ENCODE measurements around the gene KIF3C. TPM values are rescaled to one million over a fixed set of nuclear protein-coding genes. Genes with fewer than 3 reads are reported as not detected.

KIF3C gene
- total and polyA plus RNA-seq, 2 of the 8 experiments (the other 6 are each of a cell fraction or from before 2014, with no cell fraction given), result 13.4 to 58.1 TPM

- H3K4ac ChIP-seq (replicated peaks; ENCODE audit: insufficient read length, low read depth, low read length), result no peak overlapping the region
- no peaks in the 10 kb centered on the region for H3K79me2 ChIP-seq (ENCODE audit: control insufficient read depth in 1 of 2, insufficient read depth in 2 of 2, low read length in 2 of 2)
- DNase-seq (ENCODE audit: low read depth in 1 of 2, low spot score in 2 of 2) (no peak), FAIRE-seq (no peak)
- H4K91ac ChIP-seq (replicated peaks; ENCODE audit: insufficient read length, low read length), result no peak overlapping the region
- H2AK5ac ChIP-seq (ENCODE audit: low read depth, low read length), result no peak overlapping the region
- no peak overlapping the region for H2BK5ac ChIP-seq (ENCODE audit: low read depth, low read length)
- ChIA-PET CTCF (ENCODE audit: partially characterized antibody) (no interaction called here), POLR2A (ENCODE audit: partially characterized antibody) (interaction anchor here (0.7 to 1.2 kb wide), 2 partner anchors 47 to 147 kb away, joined by 3 to 4 read pairs; no protein-coding TSS in a partner anchor)
- H3K23me2 ChIP-seq (ENCODE audit: low read depth, low read length), result no peaks in the 10 kb centered on the region
- H2BK20ac ChIP-seq (ENCODE audit: low read length), result no peak overlapping the region
- no peak overlapping the region for H3K56ac ChIP-seq (replicated peaks; ENCODE audit: insufficient read length, low read depth, low read length)
- no peak overlapping the region for H3K9ac ChIP-seq (replicated peaks in 1 of 4; ENCODE audit: extremely low read depth in 1 of 4, low read depth in 3 of 4, low read length in 3 of 4)
- H3K4me3 ChIP-seq (ENCODE audit: extremely low read depth in 1 of 4, insufficient read depth in 2 of 4, low read depth in 3 of 4, low read length in 4 of 4), result no peak overlapping the region
- no peak overlapping the region for H2BK15ac ChIP-seq (ENCODE audit: low read length)
- no peak overlapping the region for H2BK120ac ChIP-seq (replicated peaks; ENCODE audit: low read depth, low read length)
- no peak overlapping the region for H3K18ac ChIP-seq (ENCODE audit: extremely low read depth, low read length)
- H4K20me1 ChIP-seq (replicated peaks in 1 of 2; ENCODE audit: control insufficient read depth in 1 of 2, insufficient read depth in 2 of 2, low read length in 2 of 2), result no peaks in the 10 kb centered on the region
- no peak overlapping the region for H3K4me2 ChIP-seq (ENCODE audit: insufficient read depth in 1 of 2, low read depth in 2 of 2, low read length in 2 of 2)
- H2BK12ac ChIP-seq (ENCODE audit: low read depth, low read length), result no peak overlapping the region
- 88% methylated on average over 5 of the region's 5 CpGs; no CpG with 5 or more reads in 1 of the 2 experiments for WGBS, 2 experiments (ENCODE audit: extremely low coverage in 1 of 2, insufficient coverage in 1 of 2, insufficient read length in 1 of 2, insufficient replicate concordance in 2 of 2, low coverage in 1 of 2, low lambda C conversion rate in 2 of 2, missing lambda C conversion rate in 1 of 2)
- H3K9me3 ChIP-seq (ENCODE audit: insufficient read depth in 2 of 2, low read depth in 1 of 2, low read length in 1 of 2), result no peaks in the 10 kb centered on the region
- H3K27me3 ChIP-seq (replicated peaks in 1 of 4; ENCODE audit: control insufficient read depth in 3 of 4, extremely low read depth in 1 of 4, insufficient read depth in 3 of 4, low read length in 3 of 4), result no peaks in the 10 kb centered on the region
- no peak overlapping the region for H3K14ac ChIP-seq (ENCODE audit: insufficient read length)
- H3K4me1 ChIP-seq (replicated peaks in 1 of 4; ENCODE audit: control insufficient read depth in 3 of 4, insufficient read depth in 4 of 4, low read length in 3 of 4), result no peaks in the 10 kb centered on the region
- no peak overlapping the region for H3K23ac ChIP-seq (ENCODE audit: insufficient read length)
- no peak overlapping the region for H4K8ac ChIP-seq (ENCODE audit: extremely low read depth, insufficient read depth, low read length)
- no peak overlapping the region for H2AFZ ChIP-seq (ENCODE audit: low read length)
- no peak overlapping the region for H3K27ac ChIP-seq (ENCODE audit: low read depth, low read length)
- no peaks in the 10 kb centered on the region for H3K79me1 ChIP-seq (ENCODE audit: low read depth, low read length)
- H3K36me3 ChIP-seq (ENCODE audit: control insufficient read depth in 2 of 4, insufficient read depth in 4 of 4, low read length in 3 of 4), result no peaks in the 10 kb centered on the region
- H4K5ac ChIP-seq (ENCODE audit: insufficient read length, low read depth, low read length), result no peak overlapping the region
These were observed 94.6 kb downstream of the KIF3C start for GRCh38 chr2:25887624-25888242.

All from H1 (cell line).